GM21515 (cell line): ENCODE measurements around the gene RNH1.

Source experiments
- ATAC-seq: cut with Tn5 transposase; IDR thresholded peaks from one replicate; pipeline ENCODE4 v1.9.1; 2021; ENCODE audit not compliant: unreplicated experiment

Gene RNH1

GRCh38 chr11:537622-538430 is 30.8 kb upstream of the RNH1 start:
- ATAC-seq, result no peak

DNA sequence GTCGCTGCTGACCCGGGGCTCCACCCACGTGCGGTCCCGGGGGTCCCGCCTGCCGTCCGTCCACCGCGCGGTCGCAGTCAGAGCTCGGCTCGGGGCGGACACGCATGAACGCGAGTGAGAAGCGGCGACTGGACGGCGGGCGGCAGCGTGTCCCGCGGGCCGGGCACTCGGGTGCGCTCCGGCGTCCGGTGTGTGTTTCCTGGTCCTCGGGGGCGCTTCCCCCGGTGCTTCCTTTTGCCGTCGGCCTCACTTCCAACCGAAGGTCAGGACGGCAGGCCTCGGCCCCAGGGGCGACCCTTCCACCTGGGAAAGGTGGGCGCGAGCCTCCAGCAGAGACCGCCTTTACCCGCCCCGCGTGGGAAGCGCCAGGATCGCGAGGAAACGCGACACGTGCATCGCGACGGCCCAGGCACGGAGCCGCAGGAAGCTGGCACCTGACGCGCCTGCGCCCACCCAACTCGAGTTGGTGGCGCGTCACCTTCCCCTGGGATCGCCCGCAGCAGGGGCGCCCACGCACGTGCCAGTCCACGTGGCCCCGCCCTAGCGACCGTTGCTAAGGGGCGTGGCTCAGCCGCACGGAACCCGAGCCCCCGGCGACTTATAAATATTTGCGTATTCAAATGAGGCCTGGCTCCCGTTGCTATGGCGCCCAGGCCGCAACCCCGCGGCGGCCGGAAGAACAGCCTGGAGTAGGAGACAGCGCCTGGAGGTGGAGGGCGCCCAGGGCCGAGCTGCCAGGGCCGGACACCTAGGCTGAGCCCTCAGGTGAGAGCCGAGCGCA is 30.0 kb upstream of the RNH1 start, which contains the start of gene LRRC56:
Gene LRRC56, plus strand, starts transcription at position 687 of the 781 bp plus-strand sequence. CDS start 3,158 bp downstream, outside the sequence.
- peak; percentile 48 for ATAC-seq

- ATAC-seq, result peak; percentile 68
Observed at GRCh38 chr11:535519-536454, 28.7 kb upstream of the RNH1 start, which contains the start of gene HRAS. TSS of gene HRAS (minus strand) at chr11:535576.

DNA sequence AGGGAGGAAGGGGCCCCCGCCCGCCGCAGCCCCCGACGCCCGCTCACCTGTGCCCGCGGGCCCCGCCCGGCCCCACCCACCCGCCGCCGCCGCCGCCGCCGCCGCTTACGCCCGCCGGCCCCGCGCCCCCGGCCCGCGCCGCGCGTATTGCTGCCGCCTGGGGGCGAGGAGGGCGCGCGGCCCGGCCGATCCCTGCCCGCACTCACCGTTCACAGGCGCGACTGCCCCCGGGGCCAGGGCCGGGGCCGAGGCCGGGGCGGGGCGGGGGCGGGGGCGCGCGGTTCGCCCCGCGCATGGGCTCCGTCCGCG is 28.1 kb upstream of the RNH1 start:
- ATAC-seq, result no peak

- ATAC-seq, result no peak
Observed at GRCh38 chr11:534396-535209, 27.6 kb upstream of the RNH1 start.

- no peak for ATAC-seq
Observed at GRCh38 chr11:533586-534395, 26.7 kb upstream of the RNH1 start.

DNA sequence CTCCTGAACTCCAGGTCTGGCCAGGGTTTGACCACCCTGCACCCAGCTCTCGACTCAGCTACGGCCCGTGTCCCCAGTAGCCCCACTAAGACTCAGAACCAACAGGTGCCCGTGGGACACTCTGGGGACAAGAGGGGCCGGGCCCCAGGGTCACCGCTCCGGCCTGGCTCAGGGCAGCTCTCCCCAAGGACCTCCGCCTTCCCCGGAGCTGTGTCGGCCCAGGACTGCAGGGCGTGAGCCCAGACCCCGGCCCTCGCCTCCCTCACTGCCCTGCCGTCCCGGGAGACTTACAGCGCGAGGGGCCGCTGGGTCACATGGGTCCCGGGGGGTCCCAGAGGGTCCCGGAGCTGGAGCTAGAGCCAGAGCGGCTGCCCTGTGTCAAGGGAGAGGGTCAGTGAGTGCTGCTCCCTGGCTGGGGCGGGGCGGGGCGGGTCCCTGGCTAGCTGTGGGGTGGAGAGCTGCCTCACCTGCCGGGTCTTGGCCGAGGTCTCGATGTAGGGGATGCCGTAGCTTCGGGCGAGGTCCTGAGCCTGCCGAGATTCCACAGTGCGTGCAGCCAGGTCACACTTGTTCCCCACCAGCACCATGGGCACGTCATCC is 26.0 kb upstream of the RNH1 start:
- ATAC-seq, result no peak

DNA sequence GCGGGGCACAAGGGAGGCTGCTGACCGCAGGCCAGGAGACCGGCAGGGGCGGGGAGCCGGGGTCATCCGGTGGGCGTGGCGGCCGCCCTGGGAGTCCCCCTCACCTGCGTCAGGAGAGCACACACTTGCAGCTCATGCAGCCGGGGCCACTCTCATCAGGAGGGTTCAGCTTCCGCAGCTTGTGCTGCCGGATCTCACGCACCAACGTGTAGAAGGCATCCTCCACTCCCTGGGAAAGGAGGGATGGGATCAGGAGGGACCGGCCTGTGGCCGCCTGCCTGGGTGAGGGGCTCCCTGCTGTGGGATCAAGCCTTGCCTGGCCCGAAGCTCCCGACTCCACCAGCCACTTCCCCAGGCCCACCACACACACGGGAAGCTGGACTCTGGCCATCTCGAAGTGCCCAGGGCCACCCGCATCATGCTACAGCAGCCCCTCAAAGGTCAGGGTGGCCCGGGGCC is 25.5 kb upstream of the RNH1 start:
- ATAC-seq, result no peak

GRCh38 chr11:531919-532526 is 25.0 kb upstream of the RNH1 start:
- no peak for ATAC-seq

DNA sequence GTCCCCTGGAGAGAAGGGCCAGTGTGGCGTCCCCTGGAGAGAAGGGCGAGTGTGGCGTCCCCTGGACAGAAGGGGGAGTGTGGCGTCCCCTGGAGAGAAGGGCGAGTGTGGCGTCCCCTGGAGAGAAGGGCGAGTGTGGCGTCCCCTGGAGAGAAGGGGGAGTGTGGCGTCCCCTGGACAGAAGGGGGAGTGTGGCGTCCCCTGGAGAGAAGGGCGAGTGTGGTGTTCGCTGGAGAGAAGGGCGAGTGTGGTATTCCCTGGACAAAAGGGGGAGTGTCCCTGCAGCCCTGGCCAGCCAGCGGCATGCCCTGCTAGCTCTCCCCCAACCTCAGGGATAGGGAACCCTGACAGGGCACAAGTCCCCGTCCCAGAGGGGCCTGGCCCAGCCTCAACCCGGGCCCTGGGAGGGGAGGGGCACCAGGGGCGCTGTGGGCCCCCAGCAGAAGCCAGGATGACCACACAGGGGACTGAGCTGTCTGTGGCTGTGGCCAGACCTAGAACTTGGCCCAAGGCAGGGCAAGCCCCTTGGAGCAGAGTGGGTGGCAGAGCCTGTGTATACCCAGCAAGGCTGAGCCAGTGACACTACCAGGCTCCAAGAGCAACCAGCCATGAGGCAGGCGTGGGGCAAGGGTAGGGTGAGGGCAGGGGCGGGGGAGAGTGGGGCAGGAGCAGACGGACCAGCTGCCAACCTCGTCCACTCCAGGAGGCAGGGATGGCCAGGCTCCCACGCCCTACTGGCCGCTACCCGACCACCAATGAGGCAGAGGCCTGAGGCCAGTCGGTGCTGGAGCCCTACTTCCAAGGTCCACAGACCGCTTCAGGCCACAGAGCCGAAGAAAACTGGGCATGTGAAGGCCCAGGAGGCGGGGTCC is 24.2 kb upstream of the RNH1 start:
- no peak for ATAC-seq

- no peak for ATAC-seq
Observed at GRCh38 chr11:529728-530411, 22.8 kb upstream of the RNH1 start.

DNA sequence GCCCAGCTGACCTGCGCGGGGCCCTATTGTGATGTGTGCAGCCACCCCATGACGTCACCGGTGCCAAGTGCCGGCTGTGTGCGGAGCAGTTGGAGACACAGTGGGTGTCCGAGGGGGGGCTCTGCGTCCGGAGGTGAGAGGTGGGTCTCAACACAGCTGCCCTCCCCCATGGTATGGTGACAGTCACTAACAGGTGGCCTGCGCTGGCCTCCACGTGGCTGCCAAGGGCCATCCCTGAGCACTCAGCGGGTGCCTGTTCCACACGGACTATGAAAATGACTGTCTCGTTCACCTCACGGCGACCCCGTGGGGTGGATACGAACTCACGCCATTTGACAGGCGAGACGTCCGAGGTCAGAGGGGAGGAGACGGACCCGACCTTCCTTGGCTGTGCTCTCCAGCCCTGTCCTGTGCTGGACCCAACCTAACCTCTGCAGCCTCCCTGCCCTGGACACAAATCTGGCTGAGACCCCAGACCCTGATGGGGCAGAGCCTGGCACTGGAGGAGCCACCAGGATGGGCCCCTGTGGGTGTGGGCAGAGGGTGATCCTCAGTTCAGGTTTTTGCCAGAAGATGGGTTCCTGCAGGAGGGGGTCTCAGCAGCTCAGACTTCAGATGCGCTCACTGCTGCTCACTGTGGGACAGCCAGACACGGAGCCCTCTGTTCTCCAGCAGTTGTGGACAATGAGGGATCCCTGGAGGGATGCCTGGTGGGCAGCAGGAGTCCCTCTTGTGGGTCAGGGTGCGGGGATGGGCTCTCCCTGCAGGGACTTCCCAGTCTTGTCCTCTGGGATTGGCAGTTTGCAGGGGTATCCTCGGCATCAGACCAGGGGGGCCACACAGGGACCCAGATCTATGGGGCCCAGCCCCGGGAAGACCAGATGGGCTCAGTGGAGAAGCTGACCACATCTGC is 22.0 kb upstream of the RNH1 start:
- no peak for ATAC-seq

- no peak for ATAC-seq
Observed at GRCh38 chr11:528166-528814, 21.2 kb upstream of the RNH1 start.

DNA sequence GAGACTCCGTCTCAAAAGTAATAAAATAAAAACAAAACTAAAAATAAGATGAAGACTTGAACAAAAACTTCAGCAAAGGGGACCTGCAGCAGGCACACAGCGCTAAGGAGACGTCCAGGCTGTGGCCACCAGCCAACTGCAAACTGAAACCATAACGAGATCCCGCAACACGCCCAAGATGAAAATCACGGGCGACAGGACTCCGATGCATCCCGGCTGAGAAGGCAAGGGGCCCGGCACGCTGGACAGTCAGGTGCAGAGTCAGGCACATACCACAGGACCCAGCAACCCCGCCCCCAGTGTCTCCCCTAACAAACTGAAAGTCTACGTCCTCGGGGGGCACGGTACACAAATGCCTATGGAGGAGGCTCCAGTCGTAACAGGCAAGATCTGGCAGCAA is 19.1 kb upstream of the RNH1 start:
- ATAC-seq, result no peak

GRCh38 chr11:521177-521688 is 14.2 kb upstream of the RNH1 start:
- no peak for ATAC-seq
